Sigmoid colon (tissue), 4 donors: Measurements from ENCODE around the gene PIMREG.

Experiments used
- POLR2A ChIP-seq, 2 donors: fragments of 450-650 bp; IDR thresholded peaks; one replicate each; pipeline ENCODE4 v1.6.1; 2016; ENCODE audit warnings: antibody characterized with exemption in 2 of 2, mild to moderate bottlenecking in 2 of 2, moderate library complexity in 2 of 2
- POLR2AphosphoS5 ChIP-seq, 4 donors: sonication (generic); formaldehyde crosslinking; IDR thresholded peaks; one replicate each; pipeline ENCODE4 v1.6.1; 2017; ENCODE audit warnings: antibody characterized with exemption in 4 of 4

GRCh38 chr17:6429266-6429665 lies 15.0 kb upstream of the PIMREG start:
- TF ChIP-seq POLR2A (IDR thresholded peaks at IDR 0.05) (no peak), POLR2AphosphoS5 (IDR thresholded peaks at IDR 0.05) (no peak)
